Measurements from ENCODE around the gene SKA2. TPM values are rescaled to one million over a fixed set of nuclear protein-coding genes. Genes with fewer than 3 reads are reported as not detected.

The SKA2 gene
- total and polyA plus RNA-seq, 2 donors (not counting 1 experiment from before 2014, with no cell fraction given): 2.9 to 10.3 TPM

DNA sequence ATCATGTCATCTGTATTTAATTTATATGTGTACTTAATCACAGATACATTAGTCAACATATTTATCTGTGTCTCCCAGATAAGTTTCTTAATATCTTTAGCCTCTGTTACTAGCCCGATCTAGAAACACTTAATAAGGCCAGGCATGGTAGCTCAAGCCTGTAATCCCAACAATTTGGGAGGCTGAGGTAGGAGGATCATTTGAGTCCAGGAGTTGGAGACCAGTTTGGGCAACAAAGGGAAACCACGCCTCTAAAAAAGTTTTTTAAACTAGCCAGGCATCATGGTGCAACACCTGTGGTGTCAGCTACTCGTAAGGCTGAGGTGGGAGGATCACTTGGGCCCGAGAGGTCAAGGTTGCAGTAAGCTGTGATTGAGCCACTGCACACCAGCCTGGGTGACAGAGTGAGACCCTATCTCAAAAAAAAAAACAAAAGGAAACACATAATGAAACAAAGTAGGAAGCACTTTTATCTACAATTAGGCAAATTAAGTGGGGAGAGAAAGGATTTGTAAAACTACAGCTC, 9.4 kb downstream of the SKA2 start:
- Mint-ChIP-seq H3K9me3 (ENCODE audit: insufficient read depth) (no peaks in the 10 kb centered on the region), H3K4me1 (peaks cover 2% of the 10 kb centered on the region), H3K27ac (no peak overlapping the region), H3K27me3 (no peaks in the 10 kb centered on the region), H3K4me3 (no peak overlapping the region)
- H3K4me1 ChIP-seq (ENCODE audit: control insufficient read depth in 2 of 2, insufficient read depth in 2 of 2, low read length in 2 of 2): no peaks in the 10 kb centered on the region
- no peak overlapping the region for H3K4me3 ChIP-seq (ENCODE audit: control extremely low read depth in 1 of 5, extremely low read depth in 1 of 5, insufficient read depth in 1 of 5, low read depth in 2 of 5, low read length in 4 of 5)
- no peak overlapping the region for H3K27ac ChIP-seq (ENCODE audit: low read length in 2 of 2)
- H3K27me3 ChIP-seq (replicated peaks in 1 of 4; ENCODE audit: control extremely low read depth in 1 of 4, control insufficient read depth in 3 of 4, insufficient read depth in 4 of 4, low read length in 3 of 4): no peaks in the 10 kb centered on the region
- H3K9me3 ChIP-seq (ENCODE audit: control extremely low read depth in 1 of 3, control insufficient read depth in 2 of 3, insufficient read depth in 1 of 3, low read length in 2 of 3): no peaks in the 10 kb centered on the region
- H3K9ac ChIP-seq (ENCODE audit: low read length): no peak overlapping the region
- TF ChIP-seq EZH2 (IDR thresholded peaks at IDR 0.05; ENCODE audit: borderline replicate concordance, insufficient read depth, low read depth, low read length, poor library complexity, severe bottlenecking): no peak
- TF ChIP-seq, protein P1, sequence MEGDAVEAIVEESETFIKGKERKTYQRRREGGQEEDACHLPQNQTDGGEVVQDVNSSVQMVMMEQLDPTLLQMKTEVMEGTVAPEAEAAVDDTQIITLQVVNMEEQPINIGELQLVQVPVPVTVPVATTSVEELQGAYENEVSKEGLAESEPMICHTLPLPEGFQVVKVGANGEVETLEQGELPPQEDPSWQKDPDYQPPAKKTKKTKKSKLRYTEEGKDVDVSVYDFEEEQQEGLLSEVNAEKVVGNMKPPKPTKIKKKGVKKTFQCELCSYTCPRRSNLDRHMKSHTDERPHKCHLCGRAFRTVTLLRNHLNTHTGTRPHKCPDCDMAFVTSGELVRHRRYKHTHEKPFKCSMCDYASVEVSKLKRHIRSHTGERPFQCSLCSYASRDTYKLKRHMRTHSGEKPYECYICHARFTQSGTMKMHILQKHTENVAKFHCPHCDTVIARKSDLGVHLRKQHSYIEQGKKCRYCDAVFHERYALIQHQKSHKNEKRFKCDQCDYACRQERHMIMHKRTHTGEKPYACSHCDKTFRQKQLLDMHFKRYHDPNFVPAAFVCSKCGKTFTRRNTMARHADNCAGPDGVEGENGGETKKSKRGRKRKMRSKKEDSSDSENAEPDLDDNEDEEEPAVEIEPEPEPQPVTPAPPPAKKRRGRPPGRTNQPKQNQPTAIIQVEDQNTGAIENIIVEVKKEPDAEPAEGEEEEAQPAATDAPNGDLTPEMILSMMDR (IDR thresholded peaks at IDR 0.05): no peak
- H3K79me2 ChIP-seq (ENCODE audit: control insufficient read depth, insufficient read depth, low read length): peaks cover 95% of the 10 kb centered on the region
- intact Hi-C loops (cut with micrococcal nuclease): no loop called here
- ATAC-seq (ENCODE audit: low read depth) (no peak), DNase-seq (no peak)
- 100% methylated on average over 2 of the region's 4 CpGs for WGBS (ENCODE audit: insufficient coverage)
- ChIA-PET POLR2A (no interaction called here), CTCF (no interaction called here)
- H3K4me2 ChIP-seq (replicated peaks; ENCODE audit: low read depth, low read length, poor library complexity, severe bottlenecking): no peak overlapping the region
- no peak overlapping the region for H2AFZ ChIP-seq (ENCODE audit: insufficient read depth, low read depth, low read length, poor library complexity, severe bottlenecking)
- H3K36me3 ChIP-seq (replicated peaks in 1 of 2; ENCODE audit: control extremely low read depth in 1 of 2, control insufficient read depth in 1 of 2, extremely low read depth in 1 of 2, insufficient read depth in 2 of 2, low read length in 1 of 2): no peaks in the 10 kb centered on the region
- no peaks in the 10 kb centered on the region for H4K20me1 ChIP-seq (ENCODE audit: control insufficient read depth, insufficient read depth, low read length, poor library complexity, severe bottlenecking)

DNA sequence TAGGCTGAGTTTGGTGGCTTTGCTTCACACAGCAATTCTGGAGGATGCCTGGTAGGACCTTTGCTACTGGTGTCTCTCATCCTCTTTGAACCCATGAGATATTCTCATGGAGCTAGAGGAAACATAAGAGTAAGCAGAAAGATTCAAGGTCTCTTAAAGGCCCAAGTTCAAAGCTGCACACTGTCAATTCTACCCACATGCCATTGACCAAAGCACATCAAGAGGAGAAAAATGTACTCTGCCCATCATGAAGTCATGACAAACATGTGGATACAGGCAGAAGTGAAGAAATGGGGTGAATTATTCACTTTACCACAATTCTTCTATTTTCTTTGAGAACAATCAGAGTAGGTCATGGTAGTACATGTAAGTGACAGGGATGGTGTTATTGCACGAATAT, 13.1 kb downstream of the SKA2 start:
- peaks cover 93% of the 10 kb centered on the region for H3K79me2 ChIP-seq (ENCODE audit: control insufficient read depth, insufficient read depth, low read length)
- CTCF ChIA-PET: no interaction called here

More for the DNA sequence above, 13.1 kb downstream of the SKA2 start:
- no peaks in the 10 kb centered on the region for H3K4me1 ChIP-seq (ENCODE audit: control insufficient read depth in 2 of 2, insufficient read depth in 2 of 2, low read length in 2 of 2)
- intact Hi-C loops (cut with micrococcal nuclease): no loop called here
- no peaks in the 10 kb centered on the region for H3K4me1 Mint-ChIP-seq
- H3K27ac ChIP-seq (ENCODE audit: low read length in 2 of 2): no peak overlapping the region
- ATAC-seq (ENCODE audit: low read depth): no peak
- TF ChIP-seq, protein P1 (IDR thresholded peaks at IDR 0.05): no peak
- no peak for TF ChIP-seq EZH2 (IDR thresholded peaks at IDR 0.05; ENCODE audit: borderline replicate concordance, insufficient read depth, low read depth, low read length, poor library complexity, severe bottlenecking)
- H3K27me3 ChIP-seq (replicated peaks in 1 of 4; ENCODE audit: control extremely low read depth in 1 of 4, control insufficient read depth in 3 of 4, insufficient read depth in 4 of 4, low read length in 3 of 4): no peaks in the 10 kb centered on the region
- no peak for DNase-seq
- H4K20me1 ChIP-seq (ENCODE audit: control insufficient read depth, insufficient read depth, low read length, poor library complexity, severe bottlenecking): no peaks in the 10 kb centered on the region
- POLR2A ChIA-PET: no interaction called here
- no peak overlapping the region for H3K9ac ChIP-seq (ENCODE audit: low read length)
- H3K4me3 Mint-ChIP-seq: no peak overlapping the region
- H3K9me3 Mint-ChIP-seq (ENCODE audit: insufficient read depth): no peaks in the 10 kb centered on the region
- H3K36me3 ChIP-seq (replicated peaks in 1 of 2; ENCODE audit: control extremely low read depth in 1 of 2, control insufficient read depth in 1 of 2, extremely low read depth in 1 of 2, insufficient read depth in 2 of 2, low read length in 1 of 2): no peaks in the 10 kb centered on the region
- WGBS (ENCODE audit: insufficient coverage): no CpG with 5 or more reads among the region's 1 CpG
- H3K4me3 ChIP-seq (ENCODE audit: control extremely low read depth in 1 of 5, extremely low read depth in 1 of 5, insufficient read depth in 1 of 5, low read depth in 2 of 5, low read length in 4 of 5): no peak overlapping the region
- no peak overlapping the region for H3K27ac Mint-ChIP-seq
- H2AFZ ChIP-seq (ENCODE audit: insufficient read depth, low read depth, low read length, poor library complexity, severe bottlenecking): no peak overlapping the region
- no peaks in the 10 kb centered on the region for H3K27me3 Mint-ChIP-seq
- H3K9me3 ChIP-seq (ENCODE audit: control extremely low read depth in 1 of 3, control insufficient read depth in 2 of 3, insufficient read depth in 1 of 3, low read length in 2 of 3): no peaks in the 10 kb centered on the region
- H3K4me2 ChIP-seq (replicated peaks; ENCODE audit: low read depth, low read length, poor library complexity, severe bottlenecking): no peak overlapping the region
